ENCODE measurements around the gene ADCK2. TPM values are rescaled to one million over a fixed set of nuclear protein-coding genes. Genes with fewer than 3 reads are reported as not detected.

The ADCK2 gene
- total RNA-seq, 5 donors from 2014 or later (not counting 1 experiment from before 2014, with no cell fraction given): 16.3 to 23.3 (median 20.2) TPM

DNA sequence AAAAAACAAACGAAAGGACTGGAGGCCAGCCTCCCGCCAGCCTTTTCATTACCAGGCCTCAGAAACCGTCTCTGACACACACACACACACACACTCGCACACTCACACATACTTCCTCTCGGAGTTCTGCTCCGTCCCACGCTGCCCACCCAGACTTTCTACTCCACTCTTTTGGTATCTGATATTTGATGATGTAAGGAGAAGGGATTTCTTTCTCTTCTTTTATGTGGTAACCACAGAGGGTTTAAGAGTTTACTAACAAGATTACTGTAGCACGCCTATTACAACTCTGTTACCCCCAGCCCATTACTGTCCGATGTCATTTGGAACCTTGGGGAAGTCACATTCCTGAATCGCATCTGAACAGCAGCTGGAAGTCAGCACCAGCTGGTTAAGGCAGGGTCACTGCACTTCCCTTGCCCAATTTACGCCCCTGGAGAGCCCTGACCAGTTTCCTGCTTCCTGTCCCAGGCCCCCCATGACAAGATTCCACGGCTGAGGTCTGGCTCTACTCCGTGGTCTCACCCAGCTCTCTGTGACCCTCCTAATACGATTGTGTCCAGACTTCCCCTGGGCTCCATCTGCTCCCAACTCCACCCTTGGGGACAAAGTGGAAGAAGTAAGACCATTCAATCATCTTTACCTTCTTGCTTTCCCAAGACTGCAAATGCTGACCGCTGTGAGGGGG is 33.2 kb upstream of the ADCK2 start:
- Mint-ChIP-seq H3K4me3 (peak overlapping the region; percentile 83 to 88 (median 84)), H3K27ac (peak overlapping the region in 1 of 2 donors; percentile 40), H3K4me1 (peaks cover 15 to 24% (median 21%) of the 10 kb centered on the region in 3 donors), H3K36me3 (no peaks in the 10 kb centered on the region), H3K9me3 (no peaks in the 10 kb centered on the region), H3K27me3 (peaks cover 57 to 69% of the 10 kb centered on the region in 2 donors)
- CTCF ChIA-PET: no interaction called here
- no peaks in the 10 kb centered on the region for H3K9me3 ChIP-seq
- H3K36me3 ChIP-seq (ENCODE audit: control insufficient read depth in 2 of 2, extremely low read depth in 1 of 2, insufficient read depth in 1 of 2, low read length in 1 of 2): no peaks in the 10 kb centered on the region
- POLR2A ChIA-PET: interaction anchor here in 1 of 2 donors (0.6 kb wide), 1 partner anchor 56 kb away, joined by 4 read pairs; no protein-coding TSS in a partner anchor
- WGBS (ENCODE audit: insufficient coverage): 10% methylated on average over 8 of the region's 15 CpGs
- no peak overlapping the region for H3K27ac ChIP-seq (ENCODE audit: low read length)
- peak overlapping the region; percentile 28 to 62 for H3K4me3 ChIP-seq (ENCODE audit: control insufficient read depth in 1 of 2, extremely low read depth in 1 of 2, low read length in 1 of 2)
- DNase-seq: no peak
- H3K27me3 ChIP-seq (replicated peaks in 1 of 2; ENCODE audit: control insufficient read depth in 2 of 2, extremely low read depth in 1 of 2, insufficient read depth in 2 of 2, low read length in 1 of 2): peaks cover 5 to 81% of the 10 kb centered on the region in 2 experiments
- peaks cover 0 to 21% of the 10 kb centered on the region in 2 experiments for H3K4me1 ChIP-seq (ENCODE audit: control insufficient read depth in 1 of 2, extremely low read depth in 1 of 2, insufficient read depth in 2 of 2, low read length in 2 of 2)
- ATAC-seq (replicated peaks in 1 of 4): no peak

DNA sequence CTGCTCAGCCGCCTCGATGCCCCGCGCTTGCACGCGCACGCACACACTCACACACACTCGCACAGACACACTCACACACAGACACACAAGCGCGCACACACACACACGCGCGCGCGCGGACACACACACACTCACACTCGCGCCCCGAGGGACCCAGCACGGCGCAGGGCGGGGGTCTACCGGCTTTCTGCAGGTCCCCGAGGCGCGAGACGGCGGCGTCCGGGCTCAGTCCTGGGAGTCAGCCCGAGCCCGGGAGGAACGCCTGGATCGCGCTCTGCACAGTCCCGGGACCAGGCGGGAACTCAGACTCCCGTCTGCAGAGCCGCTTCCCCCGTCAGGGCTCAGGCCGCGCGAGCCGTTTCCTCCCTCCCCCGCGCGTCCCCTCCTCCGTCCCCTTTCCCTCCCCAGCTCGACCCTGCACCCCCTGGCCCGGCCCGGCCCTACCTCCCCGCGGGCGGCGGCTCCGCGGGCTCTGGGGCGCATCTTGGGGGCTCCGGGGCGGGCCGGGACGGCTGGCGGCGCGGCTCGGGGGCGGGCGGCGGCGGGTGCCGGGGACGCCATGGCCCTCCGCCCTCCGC is 32.6 kb upstream of the ADCK2 start:
- Mint-ChIP-seq H3K36me3 (no peaks in the 10 kb centered on the region), H3K27ac (peak overlapping the region in 1 of 2 donors; percentile 40), H3K4me1 (peaks cover 15 to 24% (median 21%) of the 10 kb centered on the region in 3 donors), H3K27me3 (peaks cover 61 to 70% of the 10 kb centered on the region in 2 donors), H3K9me3 (no peaks in the 10 kb centered on the region), H3K4me3 (peak overlapping the region; percentile 83 to 88 (median 84))
- DNase-seq: peak in 2 of 35 experiments; percentile 3
- peak; percentile 18 to 43 (median 38) for ATAC-seq (replicated peaks in 1 of 4)
- WGBS (ENCODE audit: insufficient coverage): under 1% methylated on average over 71 of the region's 74 CpGs
- Histone ChIP-seq H3K36me3 (ENCODE audit: control insufficient read depth in 2 of 2, extremely low read depth in 1 of 2, insufficient read depth in 1 of 2, low read length in 1 of 2) (no peaks in the 10 kb centered on the region), H3K9me3 (no peaks in the 10 kb centered on the region), H3K4me1 (ENCODE audit: control insufficient read depth in 1 of 2, extremely low read depth in 1 of 2, insufficient read depth in 2 of 2, low read length in 2 of 2) (peaks cover 0 to 21% of the 10 kb centered on the region in 2 experiments), H3K27me3 (replicated peaks in 1 of 2; ENCODE audit: control insufficient read depth in 2 of 2, extremely low read depth in 1 of 2, insufficient read depth in 2 of 2, low read length in 1 of 2) (peaks cover 5 to 82% of the 10 kb centered on the region in 2 experiments), H3K27ac (ENCODE audit: low read length) (no peak overlapping the region), H3K4me3 (ENCODE audit: control insufficient read depth in 1 of 2, extremely low read depth in 1 of 2, low read length in 1 of 2) (peak overlapping the region; percentile 28 to 62)
- ChIA-PET CTCF (interaction anchor here in 1 of 2 donors (0.6 kb wide), 1 partner anchor 76 kb away, joined by 4 read pairs; no protein-coding TSS in a partner anchor), POLR2A (no interaction called here)

DNA sequence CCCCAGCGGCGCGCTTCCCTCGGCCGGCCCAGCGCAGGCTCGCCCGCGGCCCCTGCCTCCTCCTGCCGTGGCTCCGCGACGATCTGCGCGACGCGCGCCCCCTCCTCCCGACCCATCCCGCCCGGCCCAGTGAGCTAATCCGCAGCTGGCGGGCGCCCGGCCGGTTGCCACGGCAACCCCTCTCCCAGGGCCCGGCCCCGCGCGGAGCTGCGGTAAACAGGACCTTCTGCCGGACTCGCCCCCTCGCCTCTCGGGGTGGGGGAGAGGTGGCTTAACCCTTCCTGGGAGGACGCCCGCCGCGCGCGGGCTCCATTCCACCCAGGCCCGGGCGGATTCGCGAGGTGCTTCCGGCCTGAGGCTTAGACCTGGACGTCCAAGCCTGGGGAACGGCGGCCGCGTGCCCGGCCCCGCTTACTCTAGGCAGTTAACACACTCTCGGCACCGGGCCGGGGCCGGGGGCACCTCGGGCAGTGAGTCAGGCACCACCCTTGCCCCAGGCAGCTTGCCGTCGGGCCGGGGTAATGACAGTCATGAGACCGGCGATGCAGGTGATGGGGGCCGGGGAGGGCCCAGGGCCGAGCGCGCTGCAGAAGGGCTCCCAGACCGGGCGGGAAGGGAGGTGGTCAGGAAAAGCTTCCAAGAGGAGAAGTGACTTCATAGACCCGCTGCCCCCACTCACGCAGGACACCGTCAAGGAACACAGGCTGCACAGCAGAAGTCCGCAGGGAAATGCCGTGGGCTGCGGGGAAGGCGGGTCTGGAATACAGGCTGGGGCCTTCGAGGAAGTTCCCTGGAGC is 31.8 kb upstream of the ADCK2 start, which contains the start of gene DENND2A:
Gene DENND2A, minus strand, starts transcription at position 87 of the 797 bp plus-strand sequence. CDS start 38,416 bp downstream, outside the sequence.
- H3K9me3 Mint-ChIP-seq: no peaks in the 10 kb centered on the region
- no peaks in the 10 kb centered on the region for H3K36me3 Mint-ChIP-seq
- Histone ChIP-seq H3K4me3 (ENCODE audit: control insufficient read depth in 1 of 2, extremely low read depth in 1 of 2, low read length in 1 of 2) (peak within 1 kb of the TSS; percentile 28 to 62), H3K4me1 (ENCODE audit: control insufficient read depth in 1 of 2, extremely low read depth in 1 of 2, insufficient read depth in 2 of 2, low read length in 2 of 2) (peaks cover 0 to 21% of the 10 kb centered on the region in 2 experiments), H3K27ac (ENCODE audit: low read length) (no peak within 1 kb of the TSS), H3K27me3 (replicated peaks in 1 of 2; ENCODE audit: control insufficient read depth in 2 of 2, extremely low read depth in 1 of 2, insufficient read depth in 2 of 2, low read length in 1 of 2) (peaks cover 5 to 77% of the 10 kb centered on the region in 2 experiments), H3K9me3 (no peaks in the 10 kb centered on the region), H3K36me3 (ENCODE audit: control insufficient read depth in 2 of 2, extremely low read depth in 1 of 2, insufficient read depth in 1 of 2, low read length in 1 of 2) (no peaks in the 10 kb centered on the region)
- CTCF ChIA-PET: interaction anchor here in 1 of 2 donors (0.6 kb wide), 2 partner anchors 75 to 910 kb away, joined by 3 to 4 read pairs; no protein-coding TSS in a partner anchor
- 10% methylated on average over 75 of the region's 78 CpGs for WGBS (ENCODE audit: insufficient coverage)
- H3K4me3 Mint-ChIP-seq: peak within 1 kb of the TSS; percentile 83 to 88 (median 84)
- ATAC-seq (replicated peaks in 1 of 4) (peak in 3 of 4 experiments; percentile 10 to 52 (median 34)), DNase-seq (peak in 2 of 35 experiments; percentile 4 to 5)
- H3K27me3 Mint-ChIP-seq: peaks cover 59 to 66% of the 10 kb centered on the region in 2 donors
- peaks cover 15 to 24% (median 21%) of the 10 kb centered on the region in 3 donors for H3K4me1 Mint-ChIP-seq
- peak within 1 kb of the TSS in 1 of 2 donors; percentile 40 for H3K27ac Mint-ChIP-seq
- POLR2A ChIA-PET: no interaction called here

DNA sequence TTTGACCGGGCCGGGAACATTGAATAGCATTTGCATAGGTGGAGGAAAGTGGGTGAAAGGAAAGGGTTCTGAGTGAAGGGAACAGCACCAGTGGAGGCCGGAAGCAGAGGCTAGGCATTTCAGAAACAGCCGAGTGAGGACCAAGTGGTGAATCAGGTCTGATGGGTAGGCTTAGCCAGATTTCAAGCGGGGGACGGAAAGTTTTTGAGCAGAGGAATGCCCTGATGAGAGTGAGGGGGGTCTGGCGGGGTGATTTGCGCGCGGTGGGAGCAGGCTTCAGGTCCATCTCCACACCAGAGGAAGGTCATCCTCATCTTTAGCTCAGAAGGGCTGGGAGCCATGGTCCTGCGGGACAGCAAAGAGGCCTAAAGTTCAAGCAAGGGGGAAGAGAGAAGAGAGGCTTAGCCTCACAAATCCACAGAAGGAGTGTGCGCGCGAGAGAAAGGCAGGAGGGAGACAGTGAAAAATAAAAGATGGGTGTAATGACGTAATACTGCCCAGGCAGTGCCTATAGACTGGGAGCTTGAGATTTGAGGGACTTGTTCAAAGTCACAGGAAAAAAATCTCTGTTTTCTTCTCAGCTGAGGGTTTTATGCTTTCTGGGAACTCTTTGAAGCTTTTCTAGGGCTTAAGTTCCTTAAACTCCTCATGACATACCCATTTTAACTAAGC is 31.1 kb upstream of the ADCK2 start:
- POLR2A ChIA-PET: no interaction called here
- H3K4me1 ChIP-seq (ENCODE audit: control insufficient read depth in 1 of 2, extremely low read depth in 1 of 2, insufficient read depth in 2 of 2, low read length in 2 of 2): peaks cover 0 to 23% of the 10 kb centered on the region in 2 experiments
- Mint-ChIP-seq H3K4me1 (peaks cover 15 to 24% (median 22%) of the 10 kb centered on the region in 3 donors), H3K4me3 (peak overlapping the region; percentile 44 to 71 (median 46)), H3K36me3 (no peaks in the 10 kb centered on the region), H3K27me3 (peaks cover 56 to 59% of the 10 kb centered on the region in 2 donors), H3K9me3 (no peaks in the 10 kb centered on the region), H3K27ac (no peak overlapping the region)
- H3K27me3 ChIP-seq (replicated peaks in 1 of 2; ENCODE audit: control insufficient read depth in 2 of 2, extremely low read depth in 1 of 2, insufficient read depth in 2 of 2, low read length in 1 of 2): peaks cover 5 to 69% of the 10 kb centered on the region in 2 experiments
- no peak overlapping the region for H3K27ac ChIP-seq (ENCODE audit: low read length)
- H3K36me3 ChIP-seq (ENCODE audit: control insufficient read depth in 2 of 2, extremely low read depth in 1 of 2, insufficient read depth in 1 of 2, low read length in 1 of 2): no peaks in the 10 kb centered on the region
- DNase-seq: no peak
- CTCF ChIA-PET: interaction anchor here in 1 of 2 donors (0.6 kb wide), 1 partner anchor 14 kb away, joined by 8 read pairs; no protein-coding TSS in a partner anchor
- H3K9me3 ChIP-seq: no peaks in the 10 kb centered on the region
- H3K4me3 ChIP-seq (ENCODE audit: control insufficient read depth in 1 of 2, extremely low read depth in 1 of 2, low read length in 1 of 2): no peak overlapping the region
- WGBS (ENCODE audit: insufficient coverage): 54% methylated on average over 10 of the region's 15 CpGs
- ATAC-seq (replicated peaks in 1 of 4): no peak

DNA sequence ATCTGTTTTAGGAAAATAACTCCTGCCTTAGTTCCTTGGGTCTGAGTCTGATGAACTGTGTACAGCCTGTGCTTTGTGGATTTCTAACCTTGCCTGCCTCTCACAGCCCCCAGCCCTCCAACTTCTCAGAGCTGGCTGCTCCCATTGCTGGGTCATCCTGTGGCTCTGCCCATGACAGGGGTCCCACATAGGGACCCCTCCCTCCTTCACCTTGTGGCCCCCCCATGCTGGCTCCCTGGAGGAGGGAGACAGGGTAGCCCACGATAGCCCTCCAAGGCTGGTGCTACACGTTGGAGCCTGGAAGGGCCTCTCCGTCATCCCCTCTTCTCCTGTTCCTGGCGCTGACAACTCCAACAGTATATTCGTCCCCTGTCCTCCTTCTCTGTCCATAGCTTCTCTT is 29.3 kb upstream of the ADCK2 start:
- WGBS (ENCODE audit: insufficient coverage): no CpG with 5 or more reads among the region's 5 CpGs
- H3K4me1 ChIP-seq (ENCODE audit: control insufficient read depth in 1 of 2, extremely low read depth in 1 of 2, insufficient read depth in 2 of 2, low read length in 2 of 2): peaks cover 0 to 29% of the 10 kb centered on the region in 2 experiments
- Mint-ChIP-seq H3K4me3 (no peak overlapping the region), H3K27me3 (peaks cover 40 to 43% of the 10 kb centered on the region in 2 donors), H3K4me1 (peaks cover 22 to 28% (median 28%) of the 10 kb centered on the region in 3 donors), H3K9me3 (no peaks in the 10 kb centered on the region), H3K27ac (no peak overlapping the region), H3K36me3 (no peaks in the 10 kb centered on the region)
- H3K9me3 ChIP-seq: no peaks in the 10 kb centered on the region
- H3K27ac ChIP-seq (ENCODE audit: low read length): no peak overlapping the region
- H3K27me3 ChIP-seq (replicated peaks in 1 of 2; ENCODE audit: control insufficient read depth in 2 of 2, extremely low read depth in 1 of 2, insufficient read depth in 2 of 2, low read length in 1 of 2): peaks cover 5 to 62% of the 10 kb centered on the region in 2 experiments
- DNase-seq (no peak), ATAC-seq (replicated peaks in 1 of 4) (no peak)
- H3K4me3 ChIP-seq (ENCODE audit: control insufficient read depth in 1 of 2, extremely low read depth in 1 of 2, low read length in 1 of 2): no peak overlapping the region
- H3K36me3 ChIP-seq (ENCODE audit: control insufficient read depth in 2 of 2, extremely low read depth in 1 of 2, insufficient read depth in 1 of 2, low read length in 1 of 2): no peaks in the 10 kb centered on the region
- ChIA-PET CTCF (interaction anchor here in 1 of 2 donors (0.5 kb wide), 1 partner anchor 95 kb away, joined by 3 read pairs; no protein-coding TSS in a partner anchor), POLR2A (no interaction called here)
